MM.1S (cell line): Measurements from ENCODE around the gene ITGB2.
A peak's percentile ranks its signal among the peaks of the same experiment; 100 is the strongest.

Experiments
- DNase-seq: peaks from one replicate; pipeline ENCODE4 v3.0.0-alpha.2; 2015
- H2AFZ ChIP-seq: fragments of 300-600 bp; sonication (generic); 2 replicates; pipeline ENCODE4 v1.6.0; 2016; ENCODE audit warnings: antibody characterized with exemption, low read length
- H3F3A ChIP-seq: fragments of 300-600 bp; sonication (generic); 2 replicates; pipeline ENCODE4 v1.6.1; 2016; ENCODE audit warnings: mild to moderate bottlenecking, antibody characterized with exemption, low read length, moderate library complexity, mixed read lengths; ENCODE audit not compliant: insufficient read depth
- H3K27ac ChIP-seq: fragments of 300-600 bp; sonication (generic); 2 replicates; pipeline ENCODE4 v1.5.1; 2016; ENCODE audit warnings: mild to moderate bottlenecking, low read length
- H3K27me3 ChIP-seq: fragments of 300-600 bp; sonication (generic); replicated peaks from 2 replicates; pipeline ENCODE4 v1.6.0; 2016; ENCODE audit warnings: low read length; ENCODE audit not compliant: insufficient read depth
- H3K36me3 ChIP-seq: fragments of 300-600 bp; sonication (generic); replicated peaks from 2 replicates; pipeline ENCODE4 v1.6.1; 2016; ENCODE audit warnings: mild to moderate bottlenecking, low read length, mixed read lengths; ENCODE audit not compliant: insufficient read depth
- H3K4me1 ChIP-seq: fragments of 300-600 bp; sonication (generic); 2 replicates; pipeline ENCODE4 v1.6.1; 2016; ENCODE audit warnings: low read length, mixed read lengths
- H3K4me2 ChIP-seq: fragments of 300-600 bp; sonication (generic); 2 replicates; pipeline ENCODE4 v1.6.0; 2016; ENCODE audit warnings: low read depth, low read length
- H3K4me3 ChIP-seq: fragments of 300-600 bp; sonication (generic); 2 replicates; pipeline ENCODE4 v1.5.1; 2016; ENCODE audit warnings: low read length, mixed read lengths
- H3K79me2 ChIP-seq: fragments of 300-600 bp; sonication (generic); 2 replicates; pipeline ENCODE4 v1.6.1; 2016; ENCODE audit warnings: mixed run types, low read length, mixed read lengths
- H3K9ac ChIP-seq: fragments of 300-600 bp; sonication (generic); 2 replicates; pipeline ENCODE4 v1.6.1; 2016; ENCODE audit warnings: low read length, mixed read lengths
- H3K9me2 ChIP-seq: fragments of 300-600 bp; sonication (generic); replicated peaks from 2 replicates; pipeline ENCODE4 v1.6.1; 2016; ENCODE audit warnings: mild to moderate bottlenecking, low read length, mixed read lengths; ENCODE audit not compliant: insufficient read depth
- H3K9me3 ChIP-seq: fragments of 300-600 bp; sonication (generic); replicated peaks from 2 replicates; pipeline ENCODE4 v1.6.1; 2016; ENCODE audit warnings: mild to moderate bottlenecking, low read length, mixed read lengths; ENCODE audit not compliant: insufficient read depth
- H4K20me1 ChIP-seq: fragments of 300-600 bp; sonication (generic); 2 replicates; pipeline ENCODE4 v1.6.1; 2016; ENCODE audit warnings: mild to moderate bottlenecking, low read length, moderate library complexity, mixed read lengths; ENCODE audit not compliant: insufficient read depth
- EZH2 ChIP-seq: fragments of 300-600 bp; sonication (generic); optimal IDR thresholded peaks from 2 replicates; pipeline ENCODE3; 2017; ENCODE audit warnings: low read depth, mild to moderate bottlenecking, antibody characterized with exemption, low read length, mixed read lengths
- EZH2phosphoT487 ChIP-seq: fragments of 300-600 bp; sonication (generic); IDR thresholded peaks from 2 replicates; pipeline ENCODE4 v1.6.1; 2018; ENCODE audit warnings: antibody characterized with exemption, low read length
- TF ChIP-seq, protein P1 (sequence below): fragments of 300-600 bp; sonication (generic); IDR thresholded peaks from 2 replicates; pipeline ENCODE4 v1.5.1; 2016; ENCODE audit warnings: antibody characterized with exemption, low read length, mixed read lengths

ITGB2 gene

DNA sequence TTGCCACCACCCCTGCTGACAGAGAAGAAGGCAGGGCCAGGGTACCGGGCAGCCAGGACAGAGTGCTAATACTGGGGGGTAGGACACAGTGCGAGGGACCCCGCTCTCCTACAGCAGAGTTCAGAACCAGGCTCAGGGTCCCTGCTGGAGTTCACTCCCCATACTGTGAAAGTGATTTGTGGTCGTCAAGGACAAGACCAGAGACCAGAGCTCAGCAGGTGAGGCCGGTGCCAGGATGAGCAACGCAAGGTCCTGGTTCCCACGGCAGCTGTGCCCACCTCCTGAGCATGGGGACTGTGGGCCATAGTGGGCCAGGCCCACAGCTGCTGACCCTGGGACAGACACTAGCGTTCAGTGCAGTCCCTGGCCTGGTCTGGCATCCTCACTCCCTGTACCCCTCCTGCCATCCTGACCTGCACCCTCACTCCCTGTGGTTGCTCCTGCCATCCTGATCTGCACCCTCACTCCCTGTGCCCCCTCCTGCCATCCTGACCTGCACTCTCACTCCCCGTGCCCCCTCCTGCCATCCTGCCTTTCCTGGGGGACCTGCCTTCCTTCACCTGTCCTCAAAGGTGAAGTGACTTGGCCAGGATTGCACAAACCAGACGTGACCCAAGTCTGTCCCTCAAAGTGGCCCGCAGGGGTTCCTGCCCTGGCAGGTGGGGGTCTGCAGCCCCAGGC is 33.4 kb downstream of the ITGB2 start:
- H3K79me2 ChIP-seq: no peaks in the 10 kb centered on the region
- no peaks in the 10 kb centered on the region for H4K20me1 ChIP-seq
- H3K27me3 ChIP-seq: peaks cover 95% of the 10 kb centered on the region
- no peaks in the 10 kb centered on the region for H3F3A ChIP-seq
- no peak overlapping the region for H3K9ac ChIP-seq
- H3K4me3 ChIP-seq: no peak overlapping the region
- H3K27ac ChIP-seq: no peak overlapping the region
- no peaks in the 10 kb centered on the region for H3K9me3 ChIP-seq
- H2AFZ ChIP-seq: no peak overlapping the region
- H3K9me2 ChIP-seq: no peaks in the 10 kb centered on the region
- TF ChIP-seq EZH2 (no peak), EZH2phosphoT487 (no peak)
- DNase-seq: no peak
- no peaks in the 10 kb centered on the region for H3K4me1 ChIP-seq
- H3K36me3 ChIP-seq: no peaks in the 10 kb centered on the region
- H3K4me2 ChIP-seq: no peak overlapping the region

DNA sequence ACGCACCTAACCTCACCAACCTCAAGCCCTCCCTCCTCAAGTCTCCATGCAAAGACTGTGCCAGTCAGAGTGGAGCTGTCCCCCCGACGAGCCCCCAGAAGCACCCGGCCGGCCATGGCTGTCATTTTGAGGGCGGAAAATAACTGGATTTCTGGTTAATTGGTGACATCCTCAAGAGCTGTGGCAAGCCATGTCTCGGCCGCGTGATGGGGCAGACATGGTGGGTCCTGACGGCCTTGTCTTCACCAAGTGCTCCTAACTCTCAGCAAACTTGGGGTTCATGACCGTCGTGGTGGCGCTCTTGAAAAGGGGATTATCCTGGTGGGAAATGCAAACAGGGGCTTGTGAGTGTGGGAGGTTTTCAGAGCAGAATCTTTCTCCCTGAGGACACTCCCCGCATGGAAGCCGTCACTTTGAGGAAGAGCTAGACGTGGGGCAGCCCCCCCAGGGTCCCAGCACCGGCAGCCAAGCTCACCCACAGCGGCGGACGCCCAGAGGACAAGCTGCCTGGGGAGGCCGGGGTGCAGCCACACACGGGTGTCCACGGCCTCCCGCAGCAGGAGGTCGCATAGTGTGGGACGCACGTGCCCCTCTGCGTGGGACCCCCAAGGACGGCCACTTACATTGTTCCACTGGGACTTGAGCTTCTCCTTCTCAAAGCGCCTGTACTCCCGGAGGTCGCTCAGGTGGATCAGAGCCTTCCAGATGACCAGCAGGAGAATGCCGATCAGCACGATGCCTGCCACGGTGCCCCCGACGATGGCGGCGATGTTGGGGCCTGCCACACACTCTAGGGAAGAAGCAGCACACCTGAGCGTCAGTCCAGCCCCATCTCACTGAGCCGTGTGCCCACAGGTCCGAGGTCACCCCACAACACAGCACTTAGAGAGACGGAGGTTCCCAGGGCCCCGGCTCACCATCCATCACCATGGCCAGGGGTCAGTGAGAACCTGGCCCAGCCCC is 34.3 kb downstream of the ITGB2 start:
- TF ChIP-seq EZH2phosphoT487 (0 out of 2 replicates have a peak, but pooled peaks have one; percentile 38), EZH2 (no peak)
- H3K9me2 ChIP-seq: no peaks in the 10 kb centered on the region
- H3K36me3 ChIP-seq: no peaks in the 10 kb centered on the region
- DNase-seq: no peak
- H3K4me2 ChIP-seq: no peak overlapping the region
- H3K79me2 ChIP-seq: no peaks in the 10 kb centered on the region
- H3F3A ChIP-seq: no peaks in the 10 kb centered on the region
- no peaks in the 10 kb centered on the region for H4K20me1 ChIP-seq
- H3K4me1 ChIP-seq: no peaks in the 10 kb centered on the region
- H3K27ac ChIP-seq: no peak overlapping the region
- peaks cover 95% of the 10 kb centered on the region for H3K27me3 ChIP-seq
- H3K9me3 ChIP-seq: no peaks in the 10 kb centered on the region
- no peak overlapping the region for H3K4me3 ChIP-seq
- no peak overlapping the region for H3K9ac ChIP-seq
- no peak overlapping the region for H2AFZ ChIP-seq

DNA sequence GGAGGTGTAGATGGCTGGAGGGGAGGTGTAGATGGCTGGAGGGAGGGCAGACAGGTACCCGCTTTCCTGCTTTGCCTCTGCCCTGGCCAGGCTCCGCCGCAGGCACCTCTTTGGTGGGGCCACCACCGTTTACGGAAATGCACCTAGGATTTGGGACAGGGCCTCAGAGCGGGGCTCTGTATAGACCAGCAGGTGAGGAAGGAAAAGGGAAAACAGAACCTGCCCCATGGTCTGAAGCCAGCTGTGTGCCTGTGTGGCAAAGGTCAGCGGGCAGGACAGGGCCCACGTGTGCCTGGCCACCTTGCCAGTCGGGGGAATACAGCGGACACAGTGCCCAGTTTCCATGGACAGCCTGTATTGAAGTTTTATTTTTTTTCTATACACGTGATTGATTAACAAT is 35.1 kb downstream of the ITGB2 start:
- no peak for TF ChIP-seq EZH2phosphoT487
- no peak for TF ChIP-seq EZH2
- TF ChIP-seq, protein P1, sequence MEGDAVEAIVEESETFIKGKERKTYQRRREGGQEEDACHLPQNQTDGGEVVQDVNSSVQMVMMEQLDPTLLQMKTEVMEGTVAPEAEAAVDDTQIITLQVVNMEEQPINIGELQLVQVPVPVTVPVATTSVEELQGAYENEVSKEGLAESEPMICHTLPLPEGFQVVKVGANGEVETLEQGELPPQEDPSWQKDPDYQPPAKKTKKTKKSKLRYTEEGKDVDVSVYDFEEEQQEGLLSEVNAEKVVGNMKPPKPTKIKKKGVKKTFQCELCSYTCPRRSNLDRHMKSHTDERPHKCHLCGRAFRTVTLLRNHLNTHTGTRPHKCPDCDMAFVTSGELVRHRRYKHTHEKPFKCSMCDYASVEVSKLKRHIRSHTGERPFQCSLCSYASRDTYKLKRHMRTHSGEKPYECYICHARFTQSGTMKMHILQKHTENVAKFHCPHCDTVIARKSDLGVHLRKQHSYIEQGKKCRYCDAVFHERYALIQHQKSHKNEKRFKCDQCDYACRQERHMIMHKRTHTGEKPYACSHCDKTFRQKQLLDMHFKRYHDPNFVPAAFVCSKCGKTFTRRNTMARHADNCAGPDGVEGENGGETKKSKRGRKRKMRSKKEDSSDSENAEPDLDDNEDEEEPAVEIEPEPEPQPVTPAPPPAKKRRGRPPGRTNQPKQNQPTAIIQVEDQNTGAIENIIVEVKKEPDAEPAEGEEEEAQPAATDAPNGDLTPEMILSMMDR: no peak
- Histone ChIP-seq H3K36me3 (no peaks in the 10 kb centered on the region), H3K9me2 (no peaks in the 10 kb centered on the region), H3K79me2 (no peaks in the 10 kb centered on the region), H3F3A (no peaks in the 10 kb centered on the region), H3K4me2 (no peak overlapping the region), H3K4me3 (no peak overlapping the region), H3K27me3 (peaks cover 95% of the 10 kb centered on the region), H2AFZ (no peak overlapping the region), H4K20me1 (no peaks in the 10 kb centered on the region), H3K9ac (no peak overlapping the region), H3K27ac (no peak overlapping the region), H3K4me1 (no peaks in the 10 kb centered on the region), H3K9me3 (no peaks in the 10 kb centered on the region)
- DNase-seq: no peak

DNA sequence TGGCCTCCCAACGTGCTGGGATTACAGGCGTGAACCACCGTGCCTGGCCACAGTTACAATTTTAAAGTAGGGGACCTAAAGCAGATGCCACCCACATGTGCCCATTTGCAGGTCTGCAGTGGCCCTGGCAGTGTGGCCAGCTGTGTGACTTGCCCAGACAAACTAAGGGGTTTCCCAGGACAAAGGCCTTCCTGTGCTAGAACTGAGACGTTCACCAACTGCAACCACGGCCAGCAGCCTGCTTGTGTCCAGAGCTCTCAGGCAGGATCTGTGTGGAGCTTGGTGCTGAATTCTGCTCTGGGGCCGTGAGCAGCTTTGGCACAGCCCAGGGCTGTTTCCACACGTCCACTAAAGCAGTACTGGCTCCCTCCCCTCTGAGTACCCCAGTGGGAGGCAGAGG is 36.6 kb downstream of the ITGB2 start:
- Histone ChIP-seq H3K9me3 (no peaks in the 10 kb centered on the region), H4K20me1 (no peaks in the 10 kb centered on the region), H3K4me3 (no peak overlapping the region), H3K79me2 (no peaks in the 10 kb centered on the region), H3K4me1 (no peaks in the 10 kb centered on the region), H3K27me3 (peaks cover 93% of the 10 kb centered on the region), H3K27ac (no peak overlapping the region), H3K36me3 (no peaks in the 10 kb centered on the region), H3K9me2 (no peaks in the 10 kb centered on the region), H3K4me2 (no peak overlapping the region), H2AFZ (no peak overlapping the region), H3F3A (no peaks in the 10 kb centered on the region), H3K9ac (no peak overlapping the region)
- TF ChIP-seq, protein P1: no peak
- TF ChIP-seq EZH2phosphoT487 (no peak), EZH2 (no peak)
- no peak for DNase-seq
